Stimulated activated CD8-positive, alpha-beta memory T cell treated with anti-CD3 and anti-CD28 coated beads, Interleukin-12 subunit alpha, Interleukin-12 subunit beta, amount 100 ng/mL, for 1 hour (primary cell): Measurements from ENCODE around the gene RASAL1.

Source experiments
- DNase-seq: peaks from one replicate; pipeline ENCODE4 v3.0.0-alpha.2; 2020; ENCODE audit warnings: low read depth

The RASAL1 gene

GRCh38 chr12:113097716-113098440, 37.7 kb downstream of the RASAL1 start:
- DNase-seq = no peak

- DNase-seq = no peak
Measured at GRCh38 chr12:113096675-113097461, 38.7 kb downstream of the RASAL1 start.

- DNase-seq = no peak
Measured at GRCh38 chr12:113095405-113095804, 40.2 kb downstream of the RASAL1 start.

- no peak for DNase-seq
Measured at GRCh38 chr12:113094738-113095137, 40.8 kb downstream of the RASAL1 start.

DNA sequence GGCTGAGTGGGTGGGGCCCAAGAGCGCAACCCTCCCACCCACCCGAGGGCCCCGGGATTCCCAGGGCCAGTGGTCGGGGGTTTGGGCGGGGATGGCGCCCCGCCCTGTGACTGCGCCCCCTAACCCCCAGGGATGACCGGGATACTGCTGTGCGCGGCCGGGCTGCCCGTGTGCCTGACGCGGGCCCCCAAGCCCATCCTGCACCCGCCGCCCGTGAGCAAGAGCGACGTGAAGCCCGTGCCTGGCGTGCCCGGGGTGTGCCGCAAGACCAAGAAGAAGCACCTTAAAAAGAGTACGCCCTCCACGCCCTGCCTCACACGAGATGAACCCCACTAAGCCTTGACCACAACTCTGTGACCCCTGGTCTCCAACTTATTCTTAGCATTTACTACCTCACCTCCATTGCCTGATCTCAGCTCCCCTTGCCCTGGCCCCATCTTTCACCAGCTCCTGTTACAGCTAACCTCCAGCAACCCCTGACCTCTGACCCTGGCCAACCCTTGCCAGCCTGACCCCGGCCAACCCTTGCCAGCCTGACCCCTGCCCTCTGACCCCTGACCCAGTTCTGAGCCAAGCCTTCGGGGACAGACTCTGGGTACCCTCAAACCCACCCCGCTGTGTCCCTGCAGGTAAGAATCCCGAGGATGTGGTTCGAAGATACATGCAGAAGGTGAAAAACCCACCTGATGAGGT, 42.0 kb downstream of the RASAL1 start:
- no peak for DNase-seq

DNA sequence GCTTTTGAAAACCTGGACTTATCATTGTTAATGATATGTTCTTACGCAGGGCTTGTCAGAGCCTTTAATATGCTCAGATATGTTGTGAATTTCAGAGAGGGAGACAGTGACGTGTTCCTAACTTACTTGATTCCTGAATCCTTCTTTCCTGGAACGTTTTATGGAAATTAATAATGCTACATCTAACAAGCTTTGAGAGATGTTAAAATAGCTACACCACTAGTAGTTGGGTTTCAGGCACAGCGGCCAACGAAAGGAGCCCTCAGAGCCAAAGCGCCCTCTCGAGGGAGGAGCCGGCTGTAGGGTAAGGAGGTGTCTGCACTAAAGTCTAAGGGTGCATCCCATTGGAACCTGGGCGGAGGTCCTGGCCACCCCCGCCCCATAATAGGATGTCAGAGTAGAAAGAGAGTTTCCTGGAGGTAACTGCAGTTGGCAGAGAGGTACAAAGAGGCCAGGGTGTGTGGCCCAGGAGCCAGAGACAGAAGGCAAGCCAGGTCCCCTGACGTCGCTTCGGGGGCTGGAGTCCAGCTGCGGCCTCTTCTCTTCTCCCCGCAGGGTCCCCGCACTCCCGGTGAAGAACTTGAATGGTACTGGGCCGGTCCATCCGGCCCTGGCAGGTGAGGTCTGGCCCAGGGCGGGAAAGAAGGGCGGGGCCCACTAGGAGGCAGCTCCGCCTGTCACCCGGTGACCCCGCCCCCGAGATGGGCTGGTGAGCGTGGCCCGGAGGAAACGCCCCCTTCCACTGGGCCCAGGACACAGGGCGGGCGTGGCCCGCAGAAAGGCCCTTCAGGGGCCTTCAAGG, 42.8 kb downstream of the RASAL1 start:
- DNase-seq = no peak

- no peak for DNase-seq
Measured at GRCh38 chr12:113091506-113091905, 44.1 kb downstream of the RASAL1 start.

GRCh38 chr12:113090740-113091139, 44.8 kb downstream of the RASAL1 start:
- no peak for DNase-seq

- no peak for DNase-seq
Measured at GRCh38 chr12:113089839-113090238, 45.7 kb downstream of the RASAL1 start.

- no peak for DNase-seq
Measured at GRCh38 chr12:113088971-113089756, 46.4 kb downstream of the RASAL1 start.

- DNase-seq = no peak
Measured at GRCh38 chr12:113088037-113088436, 47.5 kb downstream of the RASAL1 start.

GRCh38 chr12:113087193-113087592, 48.4 kb downstream of the RASAL1 start:
- DNase-seq = no peak

DNA sequence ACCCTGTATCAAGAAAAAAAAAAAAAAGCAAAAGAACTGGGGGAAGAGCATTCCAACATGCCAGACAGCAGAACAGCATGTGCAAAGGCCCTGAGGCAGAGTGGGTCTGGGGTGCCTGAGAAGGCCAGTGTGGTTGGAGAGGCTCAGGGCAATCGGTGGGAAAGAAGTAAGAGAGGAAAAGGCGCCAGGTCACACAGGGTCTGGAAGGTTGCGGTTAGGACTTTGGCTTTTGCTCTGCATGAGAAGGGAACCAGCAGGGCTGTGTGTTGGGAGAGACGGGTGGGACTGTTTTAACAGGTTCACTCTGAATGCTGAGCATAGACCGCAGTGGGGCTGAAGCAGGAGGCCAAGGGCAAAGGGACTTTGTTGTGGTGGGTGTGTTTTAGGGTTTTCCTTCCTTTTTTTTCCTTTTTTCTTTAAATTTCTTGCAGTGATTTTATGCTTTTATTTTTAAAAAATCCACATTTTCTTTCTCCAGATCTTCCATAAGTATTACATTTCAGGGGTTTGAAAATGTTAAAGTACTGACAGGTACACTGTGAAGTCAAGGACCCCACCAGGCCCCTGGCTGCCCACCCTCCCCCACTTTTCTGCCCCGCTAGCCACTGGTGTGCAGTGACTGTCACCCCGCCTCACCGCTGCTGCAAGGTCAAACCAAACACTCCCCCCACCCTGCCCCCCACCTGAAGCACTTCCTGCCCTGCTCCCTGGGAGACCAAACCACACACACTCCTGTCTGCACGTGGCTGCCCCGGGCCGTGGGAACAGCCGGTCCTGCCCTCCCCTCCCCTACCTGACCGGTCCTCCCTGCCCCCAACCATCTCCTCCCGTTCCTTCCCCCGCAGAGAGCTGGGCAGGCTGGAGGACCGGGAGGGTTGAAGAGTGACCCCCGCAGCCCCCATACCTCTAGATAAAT, 49.1 kb downstream of the RASAL1 start:
- no peak for DNase-seq

GRCh38 chr12:113083863-113084435, 51.6 kb downstream of the RASAL1 start:
- no peak for DNase-seq

DNA sequence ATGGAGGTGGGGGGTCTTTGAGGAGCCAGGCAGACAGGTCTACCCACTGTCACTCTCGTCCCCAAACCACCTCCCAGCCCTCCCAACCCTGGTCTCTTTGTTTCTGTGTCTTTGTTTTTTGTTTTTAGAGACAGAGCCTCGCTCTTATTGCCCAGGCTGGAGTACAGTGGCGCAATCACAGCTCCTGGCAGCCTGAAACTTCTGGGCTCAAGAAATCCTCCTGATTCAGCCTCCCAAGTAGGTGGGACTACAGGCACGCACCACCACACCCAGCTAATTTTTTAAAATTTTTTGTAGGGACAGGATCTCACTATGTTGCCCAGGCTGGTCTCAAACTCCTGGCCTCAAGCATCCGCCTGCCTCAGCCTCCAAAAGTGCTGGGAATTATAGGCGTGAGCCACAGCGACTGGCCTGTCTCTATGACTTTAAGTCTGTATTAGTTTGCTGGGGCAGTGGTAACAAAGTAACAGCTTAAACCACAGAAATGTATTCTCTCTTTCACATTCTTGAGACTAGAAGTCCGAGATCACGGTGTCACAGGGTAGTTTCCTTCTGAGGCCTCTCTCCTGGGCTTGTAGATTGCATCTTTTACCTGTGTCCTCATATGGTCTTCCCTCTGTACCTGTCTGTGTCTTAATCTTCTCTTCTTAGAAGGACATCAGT, 52.9 kb downstream of the RASAL1 start:
- no peak for DNase-seq

GRCh38 chr12:113081873-113082272, 53.7 kb downstream of the RASAL1 start:
- no peak for DNase-seq

- DNase-seq = no peak
Measured at GRCh38 chr12:113077859-113078255, 57.7 kb downstream of the RASAL1 start.

GRCh38 chr12:113077057-113077858, 58.3 kb downstream of the RASAL1 start:
- no peak for DNase-seq
